Gastroesophageal sphincter (tissue), 4 donors: Measurements from ENCODE around the gene FNDC3B. TPM values are rescaled to one million over a fixed set of nuclear protein-coding genes. Genes with fewer than 3 reads are reported as not detected.

Experiments used
- ATAC-seq: fragments of 150-250 bp; one replicate; pipeline ENCODE4 v1.9.1; 2016; ENCODE audit warnings: mild to moderate bottlenecking, moderate library complexity
- H3K27ac ChIP-seq, 4 donors: fragments of 200-600 bp; sonication (generic) in 3 of 4; 1 replicate in 3 of 4; 2 replicates in 1 of 4; pipeline ENCODE4 v1.5.1; 2016 to 2019
- H3K27me3 ChIP-seq: fragments of 200-600 bp; sonication (generic); one replicate; pipeline ENCODE4 v1.5.1; 2019
- H3K36me3 ChIP-seq, 2 donors: fragments of 200-600 bp; sonication (generic); one replicate each; pipeline ENCODE4 v1.5.1; 2019; ENCODE audit warnings: control low read depth in 1 of 2
- H3K4me1 ChIP-seq, 3 donors: fragments of 200-600 bp; sonication (generic); 1 replicate in 2 of 3; 2 replicates in 1 of 3; pipeline ENCODE4 v1.5.1; 2016 to 2019; ENCODE audit warnings: control low read depth in 2 of 3
- H3K4me3 ChIP-seq, 2 donors: fragments of 200-600 bp; sonication (generic); one replicate each; pipeline ENCODE4 v1.5.1; 2019; ENCODE audit warnings: mild to moderate bottlenecking in 1 of 2, moderate library complexity in 1 of 2
- H3K9me3 ChIP-seq, 3 donors: fragments of 200-600 bp; sonication (generic); one replicate each; pipeline ENCODE4 v1.5.1; 2017 to 2019; ENCODE audit warnings: control low read depth in 2 of 3
- EP300 ChIP-seq: sonication (generic); formaldehyde crosslinking; IDR thresholded peaks from one replicate; pipeline ENCODE4 v1.6.1; 2017; ENCODE audit warnings: antibody characterized with exemption, mild to moderate bottlenecking
- POLR2A ChIP-seq, 2 donors: fragments of 450-650 bp; IDR thresholded peaks; one replicate each; pipeline ENCODE4 v1.6.1; 2017; ENCODE audit warnings: antibody characterized with exemption in 2 of 2, mild to moderate bottlenecking in 2 of 2, moderate library complexity in 1 of 2
- POLR2AphosphoS5 ChIP-seq: sonication (generic); formaldehyde crosslinking; IDR thresholded peaks from one replicate; pipeline ENCODE4 v1.6.1; 2017; ENCODE audit warnings: antibody characterized with exemption
- WGBS, 2 donors: methylation state at CpG; one replicate each; pipeline ENCODE4 v1.1.5; 2018; ENCODE audit warnings: low coverage in 1 of 2; 5-methylcytosine and 5-hydroxymethylcytosine counted together
- total RNA-seq, 4 donors: library from RNA; depleted of rRNA; stranded (reverse); fragments of >200 nt; gene quantifications; one replicate each; pipeline ENCODE4 v1.1.0, GENCODE V29; 2016
- TF ChIP-seq, protein P1 (sequence below), 4 experiments: fragments of 200-600 bp in 2 of 4; fragments of 450-650 bp in 2 of 4; sonication (generic) in 1 of 4; IDR thresholded peaks; one replicate each; pipeline ENCODE4 v1.5.1; 2017 to 2019; ENCODE audit warnings: antibody characterized with exemption in 4 of 4, mild to moderate bottlenecking in 2 of 4, moderate library complexity in 2 of 4

The FNDC3B gene
- total RNA-seq, 4 donors from 2014 or later = 53.1 to 97.2 (median 70.8) TPM

DNA sequence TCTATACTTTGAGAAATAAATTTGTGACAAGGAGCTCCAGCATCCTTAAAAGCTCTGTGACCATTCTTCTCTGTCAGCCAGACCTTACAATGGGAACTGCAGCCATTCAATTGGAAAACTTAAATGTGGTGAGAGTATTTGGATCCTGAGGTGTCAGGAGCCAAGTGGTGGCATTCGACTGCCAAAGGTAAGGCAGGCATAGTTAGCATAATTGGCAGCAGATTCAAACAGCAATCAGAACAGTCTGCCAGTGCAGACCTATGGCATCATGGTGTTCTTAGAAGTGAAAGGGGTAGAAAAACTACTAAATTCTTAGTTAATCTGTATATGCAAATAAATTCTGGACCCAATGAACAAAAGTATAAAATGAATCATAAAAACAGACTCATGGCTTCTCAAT, 18.2 kb upstream of the FNDC3B start:
- WGBS, 2 donors = 60 to 67% methylated on average over 1 of the region's 1 CpG
- Histone ChIP-seq H3K9me3 (no peaks in the 10 kb centered on the region), H3K27ac (no peak overlapping the region), H3K36me3 (no peaks in the 10 kb centered on the region), H3K4me3 (no peak overlapping the region), H3K4me1 (no peaks in the 10 kb centered on the region), H3K27me3 (no peaks in the 10 kb centered on the region)
- no peak for TF ChIP-seq POLR2A (IDR thresholded peaks at IDR 0.05)
- no peak for TF ChIP-seq POLR2AphosphoS5
- no peak for TF ChIP-seq EP300
- TF ChIP-seq, protein P1, sequence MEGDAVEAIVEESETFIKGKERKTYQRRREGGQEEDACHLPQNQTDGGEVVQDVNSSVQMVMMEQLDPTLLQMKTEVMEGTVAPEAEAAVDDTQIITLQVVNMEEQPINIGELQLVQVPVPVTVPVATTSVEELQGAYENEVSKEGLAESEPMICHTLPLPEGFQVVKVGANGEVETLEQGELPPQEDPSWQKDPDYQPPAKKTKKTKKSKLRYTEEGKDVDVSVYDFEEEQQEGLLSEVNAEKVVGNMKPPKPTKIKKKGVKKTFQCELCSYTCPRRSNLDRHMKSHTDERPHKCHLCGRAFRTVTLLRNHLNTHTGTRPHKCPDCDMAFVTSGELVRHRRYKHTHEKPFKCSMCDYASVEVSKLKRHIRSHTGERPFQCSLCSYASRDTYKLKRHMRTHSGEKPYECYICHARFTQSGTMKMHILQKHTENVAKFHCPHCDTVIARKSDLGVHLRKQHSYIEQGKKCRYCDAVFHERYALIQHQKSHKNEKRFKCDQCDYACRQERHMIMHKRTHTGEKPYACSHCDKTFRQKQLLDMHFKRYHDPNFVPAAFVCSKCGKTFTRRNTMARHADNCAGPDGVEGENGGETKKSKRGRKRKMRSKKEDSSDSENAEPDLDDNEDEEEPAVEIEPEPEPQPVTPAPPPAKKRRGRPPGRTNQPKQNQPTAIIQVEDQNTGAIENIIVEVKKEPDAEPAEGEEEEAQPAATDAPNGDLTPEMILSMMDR (IDR thresholded peaks at IDR 0.05) = no peak
- no peak for ATAC-seq

DNA sequence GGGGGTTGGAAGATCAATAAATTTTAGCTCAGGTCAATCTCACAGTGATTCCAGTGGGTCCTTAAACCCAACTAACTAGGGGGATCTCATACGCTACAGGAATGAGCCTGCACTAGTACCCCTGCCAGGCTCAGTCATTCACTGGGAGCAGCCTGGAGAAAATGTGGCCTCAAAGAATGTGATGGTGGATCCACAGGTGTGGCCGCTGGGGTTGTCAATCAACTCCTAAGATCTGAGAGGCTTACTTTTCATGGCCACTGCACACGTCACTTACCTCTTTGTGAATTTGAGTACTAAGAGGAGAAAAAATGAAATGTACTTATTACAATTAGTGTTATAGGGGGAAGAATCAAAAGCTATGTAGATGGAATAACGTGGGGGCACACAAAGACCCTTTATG, 17.5 kb upstream of the FNDC3B start:
- no peak for TF ChIP-seq POLR2AphosphoS5
- TF ChIP-seq, protein P1 (IDR thresholded peaks at IDR 0.05) = no peak
- TF ChIP-seq POLR2A (IDR thresholded peaks at IDR 0.05) = no peak
- no peak for TF ChIP-seq EP300
- 84 to 91% methylated on average over 3 to 4 of the region's 4 CpGs for WGBS, 2 donors

DNA sequence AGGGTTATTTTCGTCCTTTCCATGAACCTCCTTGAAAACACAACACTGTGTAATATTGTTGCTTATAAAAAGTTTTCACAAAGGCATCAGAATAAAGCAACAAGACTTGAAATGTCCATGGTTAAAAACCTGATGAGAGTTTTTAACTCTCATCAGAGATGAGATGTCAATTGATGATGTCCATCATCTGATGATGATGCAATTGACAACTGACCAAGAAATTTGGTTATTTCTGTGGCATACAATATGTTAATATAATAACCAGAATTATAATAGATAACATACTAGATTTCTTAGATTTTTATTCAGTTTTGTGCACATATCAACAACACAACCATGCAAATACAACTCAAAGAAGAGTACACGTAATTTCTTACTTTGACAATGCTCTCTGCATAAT, 15.5 kb upstream of the FNDC3B start:
- H3K36me3 ChIP-seq = no peaks in the 10 kb centered on the region
- no peaks in the 10 kb centered on the region for H3K4me1 ChIP-seq
- no peaks in the 10 kb centered on the region for H3K27me3 ChIP-seq
- no peaks in the 10 kb centered on the region for H3K9me3 ChIP-seq
- ATAC-seq = no peak
- no peak overlapping the region for H3K4me3 ChIP-seq
- WGBS, 2 donors = 92% methylated on average over 2 of the region's 2 CpGs
- no peak overlapping the region for H3K27ac ChIP-seq
- TF ChIP-seq, protein P1 (IDR thresholded peaks at IDR 0.05) = no peak
- no peak for TF ChIP-seq POLR2A (IDR thresholded peaks at IDR 0.05)
- TF ChIP-seq EP300 = no peak
- TF ChIP-seq POLR2AphosphoS5 = no peak

More for the DNA sequence above, 17.5 kb upstream of the FNDC3B start:
- Histone ChIP-seq H3K9me3 (no peaks in the 10 kb centered on the region), H3K36me3 (no peaks in the 10 kb centered on the region), H3K27me3 (no peaks in the 10 kb centered on the region), H3K4me3 (no peak overlapping the region), H3K4me1 (no peaks in the 10 kb centered on the region), H3K27ac (no peak overlapping the region)
- no peak for ATAC-seq

DNA sequence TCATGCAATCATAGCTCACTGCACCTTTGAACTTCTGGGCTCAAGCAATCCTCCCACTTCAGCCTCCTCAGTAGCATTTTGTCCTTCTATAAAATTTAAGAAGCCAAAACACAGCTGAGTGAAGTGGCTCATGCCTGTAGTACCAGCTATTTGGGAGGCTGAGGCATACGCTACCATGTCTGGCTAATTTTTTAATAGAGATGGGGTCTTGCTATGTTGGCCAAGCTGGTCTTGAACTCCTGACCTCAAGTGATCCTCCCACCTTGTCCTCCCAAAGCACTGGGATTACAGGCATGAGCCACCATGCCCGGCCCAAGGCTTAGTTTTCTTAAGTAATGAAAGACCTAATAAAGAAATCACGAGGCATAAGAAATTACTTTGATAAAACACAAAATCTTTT, 14.7 kb upstream of the FNDC3B start:
- Histone ChIP-seq H3K36me3 (no peaks in the 10 kb centered on the region), H3K4me3 (no peak overlapping the region), H3K27me3 (no peaks in the 10 kb centered on the region), H3K9me3 (no peaks in the 10 kb centered on the region), H3K27ac (no peak overlapping the region), H3K4me1 (no peaks in the 10 kb centered on the region)
- TF ChIP-seq POLR2AphosphoS5 = no peak
- TF ChIP-seq, protein P1 (IDR thresholded peaks at IDR 0.05) = no peak
- no peak for TF ChIP-seq POLR2A (IDR thresholded peaks at IDR 0.05)
- TF ChIP-seq EP300 = no peak
- ATAC-seq = no peak
- 89 to 95% methylated on average over 2 to 3 of the region's 3 CpGs for WGBS, 2 donors

DNA sequence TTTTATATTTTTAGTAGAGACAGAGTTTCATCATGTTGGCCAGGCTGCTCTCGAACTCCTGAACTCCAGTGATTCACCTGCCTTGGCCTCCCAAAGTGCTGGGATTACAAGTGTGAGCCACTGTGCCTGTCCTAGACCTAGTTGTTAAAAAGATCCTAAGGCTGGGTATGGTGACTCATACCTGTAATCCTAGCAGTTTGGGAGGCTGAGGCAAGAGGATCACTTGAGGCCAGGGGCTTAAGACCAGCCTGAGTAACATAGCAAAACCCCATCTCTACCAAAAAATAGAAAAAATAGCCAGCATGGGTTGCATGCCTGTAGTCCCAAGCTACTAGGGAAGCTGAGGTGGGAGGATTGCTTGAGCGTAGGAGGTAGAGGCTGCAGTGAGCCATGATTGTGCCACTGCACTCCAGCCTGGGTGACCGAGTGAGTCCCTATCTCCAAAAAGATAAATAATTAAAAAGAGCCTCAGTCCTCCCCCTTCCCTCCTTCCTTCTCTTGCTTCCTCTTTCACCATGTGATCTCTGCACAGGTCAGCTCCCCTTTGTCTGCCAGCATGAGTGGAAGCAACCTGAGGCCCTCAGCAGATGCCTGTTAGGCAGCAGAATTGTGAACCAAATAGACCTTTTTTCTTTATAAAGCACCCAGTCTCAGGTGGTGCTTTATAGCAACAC, 9.8 kb upstream of the FNDC3B start:
- no peak overlapping the region for H3K27ac ChIP-seq
- no peaks in the 10 kb centered on the region for H3K27me3 ChIP-seq
- 84 to 100% methylated on average over 2 to 3 of the region's 3 CpGs for WGBS, 2 donors
- ATAC-seq = no peak
- no peaks in the 10 kb centered on the region for H3K36me3 ChIP-seq
- no peaks in the 10 kb centered on the region for H3K4me1 ChIP-seq
- H3K4me3 ChIP-seq = no peak overlapping the region
- TF ChIP-seq POLR2A (IDR thresholded peaks at IDR 0.05) = no peak
- no peak for TF ChIP-seq EP300
- TF ChIP-seq POLR2AphosphoS5 = no peak
- TF ChIP-seq, protein P1 (IDR thresholded peaks at IDR 0.05) = no peak
- H3K9me3 ChIP-seq = no peaks in the 10 kb centered on the region
